A673 (cell line): Measurements from ENCODE around the gene ZNF584.

Experiments
- EZH2 ChIP-seq: fragments of 200-600 bp; sonication (generic); IDR thresholded peaks from 2 replicates; pipeline ENCODE4 v1.6.1; 2017; ENCODE audit warnings: borderline replicate concordance, low read depth, mild to moderate bottlenecking, mixed read lengths, antibody characterized with exemption, low read length; ENCODE audit not compliant: poor library complexity, severe bottlenecking
- TF ChIP-seq, protein P1 (sequence below): fragments of 300-800, 200-600 bp; sonication (generic); conservative IDR thresholded peaks from 2 replicates; pipeline ENCODE4 v1.5.1; 2017; ENCODE audit warnings: low read depth, mild to moderate bottlenecking, antibody characterized with exemption, low read length, moderate library complexity, mixed read lengths

DNA sequence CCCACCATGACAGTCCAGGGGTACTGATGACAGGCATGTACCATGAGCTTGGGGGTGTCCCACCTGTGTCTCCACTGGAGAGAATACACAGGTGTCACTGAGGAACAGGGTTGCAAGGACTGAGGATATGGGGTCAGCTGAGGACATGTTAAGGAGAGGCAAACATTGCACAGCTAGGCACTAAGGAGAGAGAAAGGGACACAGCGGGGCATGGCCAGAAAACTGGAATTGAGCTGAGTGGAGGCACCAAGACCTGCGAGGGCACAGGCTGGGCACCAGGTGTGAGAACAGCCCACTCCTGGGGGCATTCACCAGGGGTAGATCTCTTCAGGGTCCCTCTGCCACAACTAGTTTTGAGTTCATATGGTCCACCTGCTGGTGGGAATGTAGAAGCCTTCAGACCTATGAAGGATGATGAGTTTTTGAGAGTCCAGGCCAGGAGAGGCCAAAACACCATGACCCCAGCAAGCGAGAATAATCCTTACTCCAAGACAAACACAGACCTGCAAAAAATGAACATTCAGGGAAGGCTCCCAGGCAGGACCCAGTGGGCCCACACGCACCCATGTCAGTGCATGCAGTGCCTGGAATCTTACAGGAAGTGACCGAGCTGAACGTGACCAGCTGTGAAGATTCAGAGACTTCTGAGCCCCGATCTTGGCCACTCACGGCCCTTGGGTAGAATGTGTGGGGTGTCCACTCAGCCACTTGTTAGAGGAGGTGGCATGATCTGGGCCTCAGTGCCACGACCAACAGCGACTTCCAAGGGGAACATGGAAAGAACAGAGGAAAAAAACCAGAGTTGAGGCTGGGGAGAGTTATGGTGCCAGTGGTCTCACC, 1.4 kb upstream of the ZNF584 start:
- TF ChIP-seq, protein P1, sequence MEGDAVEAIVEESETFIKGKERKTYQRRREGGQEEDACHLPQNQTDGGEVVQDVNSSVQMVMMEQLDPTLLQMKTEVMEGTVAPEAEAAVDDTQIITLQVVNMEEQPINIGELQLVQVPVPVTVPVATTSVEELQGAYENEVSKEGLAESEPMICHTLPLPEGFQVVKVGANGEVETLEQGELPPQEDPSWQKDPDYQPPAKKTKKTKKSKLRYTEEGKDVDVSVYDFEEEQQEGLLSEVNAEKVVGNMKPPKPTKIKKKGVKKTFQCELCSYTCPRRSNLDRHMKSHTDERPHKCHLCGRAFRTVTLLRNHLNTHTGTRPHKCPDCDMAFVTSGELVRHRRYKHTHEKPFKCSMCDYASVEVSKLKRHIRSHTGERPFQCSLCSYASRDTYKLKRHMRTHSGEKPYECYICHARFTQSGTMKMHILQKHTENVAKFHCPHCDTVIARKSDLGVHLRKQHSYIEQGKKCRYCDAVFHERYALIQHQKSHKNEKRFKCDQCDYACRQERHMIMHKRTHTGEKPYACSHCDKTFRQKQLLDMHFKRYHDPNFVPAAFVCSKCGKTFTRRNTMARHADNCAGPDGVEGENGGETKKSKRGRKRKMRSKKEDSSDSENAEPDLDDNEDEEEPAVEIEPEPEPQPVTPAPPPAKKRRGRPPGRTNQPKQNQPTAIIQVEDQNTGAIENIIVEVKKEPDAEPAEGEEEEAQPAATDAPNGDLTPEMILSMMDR = peak; percentile 49
- no peak for TF ChIP-seq EZH2
